CD4-positive, alpha-beta T cell treated with Interleukin-4 for 4 hours (primary cell): ENCODE data around the gene VWA5A.
"Not testable (repeated sequence)": the region's sequence is repeated elsewhere in the genome, so short reads cannot be mapped to it uniquely, and the experiment has no call there.

Source experiments
- DNase-seq: peaks from one replicate; pipeline ENCODE4 v3.0.0-alpha.2; 2020

VWA5A gene

DNA sequence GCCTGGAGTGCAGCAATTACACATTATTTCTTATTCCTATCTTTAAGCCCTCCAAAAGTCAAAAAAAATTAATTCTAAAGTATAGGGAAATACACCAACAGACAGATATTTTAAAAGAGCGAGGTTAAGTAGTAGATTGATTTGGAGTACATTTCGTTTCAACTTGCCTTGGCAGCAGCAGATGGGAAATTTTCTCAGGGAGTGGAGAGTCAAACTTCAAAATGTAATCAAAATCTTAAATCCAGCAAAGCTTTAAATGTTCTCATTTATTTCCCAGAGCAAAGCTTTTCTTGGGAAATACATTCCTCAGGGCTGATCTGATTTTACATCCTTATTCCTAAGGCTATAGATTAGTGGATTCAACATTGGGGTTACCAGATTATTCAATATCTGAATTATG is 21.9 kb upstream of the VWA5A start:
- no peak for DNase-seq

DNA sequence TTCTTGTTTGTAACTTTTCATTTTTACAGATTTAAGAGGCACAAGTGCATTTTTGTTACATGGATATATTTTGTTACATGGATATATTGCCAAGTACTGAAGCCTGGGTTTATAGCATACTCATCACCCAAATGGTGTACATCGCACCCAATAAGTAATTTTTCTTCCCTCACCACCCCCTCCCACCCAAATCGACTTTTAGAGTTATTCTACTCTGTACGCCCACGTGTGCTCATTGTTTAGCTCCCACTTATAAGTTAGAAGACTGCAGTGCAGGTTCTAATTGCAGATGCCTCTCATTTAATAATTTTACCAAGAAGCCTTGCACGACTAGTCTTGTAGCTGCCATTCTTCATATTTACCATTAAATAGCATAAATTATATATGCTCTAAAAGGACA is 20.5 kb upstream of the VWA5A start:
- no peak for DNase-seq

DNA sequence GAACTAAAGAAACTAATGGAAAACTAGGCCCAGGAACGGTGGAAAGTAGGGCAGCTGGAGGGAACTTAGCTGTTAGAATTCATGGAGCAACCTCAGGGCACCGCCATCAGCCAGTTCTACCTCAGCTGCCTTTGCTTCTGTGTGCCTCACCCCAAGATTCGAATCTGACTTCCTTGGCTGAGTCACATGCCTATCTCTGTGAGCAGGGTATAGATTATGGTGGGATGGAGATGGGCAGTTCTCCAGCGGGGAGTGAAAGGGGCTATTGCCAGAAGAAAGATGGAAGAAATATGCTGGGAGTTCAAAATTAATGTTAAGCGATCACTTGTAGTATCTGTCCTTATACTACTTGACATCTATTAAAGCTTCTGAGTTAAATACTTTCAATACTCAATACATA is 18.9 kb upstream of the VWA5A start:
- DNase-seq = no peak

GRCh38 chr11:124098141-124098540 is 17.1 kb upstream of the VWA5A start:
- DNase-seq = no peak

DNA sequence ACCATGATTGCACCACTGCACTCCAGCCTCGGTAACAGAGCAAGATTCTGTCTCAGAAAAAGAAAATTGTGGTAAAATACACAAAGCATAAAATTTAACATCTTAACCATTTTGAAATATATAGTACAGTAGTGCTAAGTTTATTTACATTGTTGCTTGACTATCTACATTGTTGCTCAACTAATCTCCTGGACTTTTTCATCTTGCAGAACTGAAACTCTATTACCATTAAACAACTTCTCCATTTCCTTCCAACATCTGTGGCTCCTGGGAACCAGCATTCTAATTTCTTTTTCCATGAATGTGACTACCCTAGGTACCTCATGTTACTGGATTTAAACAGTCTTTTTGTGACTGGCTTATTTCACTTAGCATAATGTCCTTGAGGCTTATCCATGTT is 13.5 kb upstream of the VWA5A start:
- no peak for DNase-seq

DNA sequence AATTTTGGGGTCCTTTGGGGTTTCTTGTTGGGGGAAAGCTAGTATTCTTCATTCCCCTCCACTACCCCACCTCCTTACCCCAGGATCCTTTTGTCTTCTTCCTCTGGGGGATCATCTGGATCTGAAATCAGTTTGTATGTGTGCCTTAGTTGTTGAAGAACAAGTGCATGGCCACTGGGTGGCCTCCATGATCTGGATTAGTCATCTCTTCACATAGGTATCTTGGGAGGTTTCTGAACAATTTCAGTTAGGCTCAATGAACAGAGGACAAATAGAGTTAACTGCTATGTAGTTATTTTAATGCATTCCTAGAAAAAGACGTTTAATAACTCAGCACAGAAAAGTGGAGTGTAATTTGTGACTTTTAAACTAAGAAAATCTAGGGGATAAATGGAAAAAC is 7.1 kb upstream of the VWA5A start:
- no peak for DNase-seq

DNA sequence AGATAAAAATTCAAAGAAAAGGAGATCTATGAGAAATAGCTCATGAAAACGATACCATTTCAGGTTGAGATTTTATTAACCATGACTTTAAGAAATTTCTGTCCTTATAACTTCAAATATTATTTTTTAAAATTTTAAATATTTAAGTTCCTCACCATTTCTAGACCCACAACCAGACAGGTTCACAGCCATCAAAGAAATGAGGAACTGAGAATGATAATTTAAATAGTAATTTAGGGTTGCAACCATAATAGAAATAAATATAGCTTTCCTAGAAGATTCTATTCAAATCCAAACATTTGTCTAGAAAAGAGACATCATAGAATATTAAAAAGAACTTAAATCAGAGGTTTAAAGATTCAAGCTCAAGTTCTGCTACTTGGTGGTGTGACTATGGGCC is 5.9 kb upstream of the VWA5A start:
- no peak for DNase-seq

- no peak for DNase-seq
These were observed 5.0 kb upstream of the VWA5A start for GRCh38 chr11:124110201-124110600.

DNA sequence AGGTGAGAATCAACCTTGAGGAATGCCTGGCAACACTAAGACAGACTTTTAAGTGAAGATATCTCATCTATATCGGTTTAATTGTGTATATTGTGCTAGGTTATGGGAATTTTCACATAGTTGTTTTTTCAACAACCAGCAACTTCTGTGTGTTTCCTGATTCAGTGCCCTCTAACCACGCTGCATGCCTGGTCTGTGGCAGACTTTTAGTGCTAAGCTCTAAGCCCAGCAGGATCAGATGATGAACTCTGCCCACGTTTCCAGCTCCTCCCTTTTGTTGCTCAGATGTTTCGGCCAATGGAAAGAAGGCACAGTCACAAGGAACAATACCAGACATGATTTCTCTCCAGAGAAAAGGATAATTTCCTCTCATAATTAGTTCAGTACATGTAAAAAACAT is 1.4 kb upstream of the VWA5A start:
- no peak for DNase-seq

DNA sequence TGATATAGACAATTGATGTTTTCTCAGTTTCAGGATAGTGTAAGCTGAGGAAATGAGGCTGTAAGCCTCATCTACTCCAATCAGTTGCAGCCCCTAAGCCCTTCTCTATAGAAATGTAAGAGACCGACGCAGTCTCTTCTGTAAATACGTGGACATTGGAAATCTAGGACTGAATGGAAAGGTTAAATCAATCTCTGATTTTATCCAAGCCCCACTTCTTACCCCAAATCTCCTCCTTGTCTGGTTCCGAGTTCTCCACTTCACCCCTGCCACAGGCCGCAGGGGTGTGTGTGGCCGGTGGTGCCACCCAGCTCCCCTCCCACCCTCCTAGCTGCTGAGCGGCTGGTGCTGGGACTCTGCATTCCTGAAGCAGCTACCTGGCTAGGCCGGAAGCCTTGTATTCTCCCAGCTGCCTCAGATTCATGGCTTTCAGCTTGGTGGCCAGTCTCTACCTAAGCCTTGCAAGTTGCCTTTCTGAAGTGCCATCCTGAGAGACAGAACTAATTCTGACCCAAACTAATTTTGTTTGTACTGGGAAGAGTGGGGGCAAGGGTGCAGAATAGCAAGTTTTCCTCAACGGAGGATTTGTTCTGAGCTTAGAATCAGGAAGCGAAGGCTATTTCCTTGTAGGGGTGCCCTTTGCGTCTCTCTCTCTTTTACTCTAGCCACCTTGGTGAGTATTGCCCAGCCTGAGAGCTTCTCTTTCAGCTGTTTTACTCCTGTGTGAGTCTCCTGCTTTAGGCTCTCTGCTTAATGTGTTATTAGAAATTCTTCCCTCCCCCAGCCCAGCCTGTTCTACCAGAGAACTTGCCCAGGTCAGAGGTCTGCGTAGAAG is 749 bp downstream of the VWA5A start:
- no peak for DNase-seq

GRCh38 chr11:124119103-124119502 is 3.9 kb downstream of the VWA5A start:
- no peak for DNase-seq

GRCh38 chr11:124120891-124121290 is 5.6 kb downstream of the VWA5A start:
- no peak for DNase-seq

DNA sequence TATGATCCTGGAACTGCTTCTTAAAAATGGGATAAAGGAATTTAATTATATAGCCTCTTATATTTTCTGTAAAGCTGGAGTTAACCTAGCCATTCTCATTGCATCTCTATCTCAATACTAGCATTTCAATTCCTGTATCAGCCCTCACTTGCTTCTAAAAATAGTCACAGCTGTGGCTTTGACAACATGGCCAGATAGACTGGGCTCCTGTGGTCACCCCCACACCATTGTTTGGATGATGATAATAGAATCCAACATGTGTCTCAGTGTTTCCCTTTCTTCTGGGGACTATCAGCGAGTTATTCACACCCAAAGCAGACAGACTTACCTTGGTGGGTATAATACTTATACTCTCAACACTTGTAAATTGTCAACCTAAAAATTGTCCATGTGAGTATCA is 6.9 kb downstream of the VWA5A start:
- DNase-seq = no peak

DNA sequence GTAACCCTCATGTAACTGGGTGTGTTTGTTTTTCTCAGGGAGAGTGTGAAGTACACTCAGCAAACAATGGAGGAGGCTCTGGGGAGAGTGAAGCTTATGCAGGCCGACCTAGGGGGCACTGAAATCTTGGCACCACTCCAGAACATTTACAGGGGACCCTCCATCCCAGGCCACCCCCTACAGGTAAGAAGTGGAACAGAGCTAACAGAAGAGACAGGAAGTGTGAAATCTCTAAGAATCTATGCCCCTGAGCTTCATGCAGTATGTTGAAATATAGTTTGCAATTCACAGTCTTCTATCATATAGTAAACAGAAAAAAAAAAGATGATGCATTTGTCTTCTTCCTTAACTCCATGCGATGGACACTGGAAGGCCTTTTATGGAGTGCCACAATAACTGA is 8.4 kb downstream of the VWA5A start:
- no peak for DNase-seq

DNA sequence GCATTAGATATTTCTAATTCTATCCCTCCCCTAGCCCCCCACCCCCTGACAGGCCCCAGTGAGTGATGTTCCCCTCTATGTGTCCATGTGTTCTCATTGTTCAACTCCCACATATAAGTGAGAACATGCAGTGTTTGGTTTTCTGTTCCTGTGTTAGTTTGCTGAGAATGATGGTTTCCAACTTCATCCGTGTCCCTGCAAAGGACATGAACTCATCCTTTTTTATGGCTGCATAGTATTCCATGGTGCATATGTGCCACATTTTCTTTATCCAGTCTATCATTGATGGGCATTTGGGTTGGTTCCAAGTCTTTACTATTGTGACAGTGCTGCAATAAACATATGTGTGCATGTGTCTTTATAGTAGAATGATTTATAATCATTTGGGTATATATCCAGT is 11.9 kb downstream of the VWA5A start:
- not testable (repeated sequence) for DNase-seq

DNA sequence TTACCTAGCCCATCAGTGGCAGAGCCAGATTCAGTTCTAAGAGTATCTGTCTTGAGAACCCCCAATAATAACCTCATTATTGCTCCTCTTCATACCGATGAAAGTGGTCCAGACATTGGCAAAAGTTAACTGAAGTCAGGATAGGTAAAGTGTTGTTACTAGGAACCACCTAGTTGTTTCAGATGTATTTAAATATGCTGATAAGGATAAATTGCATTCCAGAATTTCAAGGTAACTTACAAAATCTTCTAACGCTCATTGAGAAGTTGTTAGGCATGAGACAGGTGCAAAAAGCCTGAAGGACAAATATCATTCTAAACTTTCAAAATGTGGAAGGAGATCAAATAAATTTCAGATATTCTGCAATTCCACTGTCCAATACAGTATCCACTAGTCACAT is 27.8 kb downstream of the VWA5A start:
- no peak for DNase-seq

DNA sequence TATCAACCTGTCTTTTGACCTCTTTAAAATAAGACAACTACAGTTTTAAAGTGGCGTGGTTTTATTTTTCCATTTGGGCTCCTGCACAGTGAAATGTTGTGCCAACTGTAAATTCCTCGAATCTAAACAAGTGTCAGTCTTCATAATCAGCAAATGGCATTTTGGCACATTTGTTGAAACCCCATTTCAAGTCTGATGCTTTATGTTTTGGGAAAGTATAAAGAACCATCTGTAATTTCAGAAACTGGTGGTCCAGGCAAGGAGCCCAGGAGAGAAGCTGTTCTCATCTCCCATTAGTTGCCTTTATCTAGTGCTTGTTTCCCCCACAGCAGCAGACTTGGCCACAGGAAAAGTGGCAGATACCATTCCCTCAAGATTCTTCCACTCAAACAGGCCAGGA is 32.7 kb downstream of the VWA5A start:
- no peak for DNase-seq

- no peak for DNase-seq
These were observed 35.4 kb downstream of the VWA5A start for GRCh38 chr11:124150684-124151083.

GRCh38 chr11:124152770-124153407 is 37.6 kb downstream of the VWA5A start:
- no peak for DNase-seq

- DNase-seq = no peak
These were observed 38.6 kb downstream of the VWA5A start for GRCh38 chr11:124153821-124154220.

DNA sequence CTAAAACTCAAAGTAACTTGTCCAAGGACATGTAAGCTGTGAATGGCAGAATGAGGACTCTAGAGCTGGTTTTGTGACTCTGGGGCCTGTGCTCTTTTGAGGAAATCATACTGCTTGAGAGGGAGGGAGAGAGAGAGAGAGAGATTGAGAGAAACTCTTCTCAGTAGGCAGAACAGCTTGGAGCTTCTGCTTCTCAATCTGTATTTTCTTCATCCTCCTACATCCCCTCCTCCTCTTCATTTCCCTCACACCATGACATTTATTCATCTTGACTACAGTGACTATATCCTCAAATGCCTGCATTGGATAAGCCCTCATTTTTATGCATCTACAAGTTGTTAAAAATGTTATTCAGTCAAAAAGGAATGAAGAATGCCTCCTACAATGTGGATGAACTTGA is 44.2 kb downstream of the VWA5A start:
- no peak for DNase-seq

- DNase-seq = no peak
These were observed 45.7 kb downstream of the VWA5A start for GRCh38 chr11:124160986-124161385.

DNA sequence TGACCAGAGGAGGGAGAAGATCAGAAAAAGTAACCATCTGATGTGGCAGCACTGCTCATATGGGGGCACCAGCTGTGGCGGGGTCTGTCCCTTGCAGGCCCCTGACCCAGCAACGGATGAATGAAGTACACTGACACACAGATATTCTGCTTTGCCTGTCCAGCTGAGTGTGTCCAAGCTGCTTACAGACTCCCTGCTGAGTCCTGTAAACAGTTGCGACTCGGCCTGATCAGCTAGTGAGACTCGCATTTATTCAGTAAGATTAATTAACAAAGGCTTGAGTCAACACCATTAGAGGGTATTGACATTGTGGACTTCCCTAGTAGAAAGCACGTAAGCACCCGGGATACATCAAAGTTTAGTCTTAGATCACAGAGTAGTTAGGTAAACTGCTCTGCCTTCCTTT is 52.6 kb downstream of the VWA5A start:
- DNase-seq = no peak

DNA sequence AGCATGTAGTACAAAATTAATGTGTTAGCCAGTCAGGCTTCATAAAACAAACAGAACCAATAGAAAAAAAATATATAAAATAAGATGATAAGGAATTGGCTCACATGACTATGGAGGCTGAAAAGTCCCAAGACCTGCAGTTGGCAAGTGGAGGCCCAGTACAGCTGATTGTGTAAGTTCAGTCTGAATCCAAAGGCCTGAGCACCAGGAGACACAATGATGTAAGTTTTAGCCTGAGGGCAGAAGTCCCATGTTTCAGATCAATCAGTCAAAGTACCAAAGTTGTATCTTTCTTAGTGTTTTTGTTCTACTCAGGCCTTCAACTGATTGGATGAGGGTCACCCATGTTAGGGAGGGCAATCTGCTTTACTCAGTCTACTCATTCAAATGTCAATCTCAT is 53.5 kb downstream of the VWA5A start:
- no peak for DNase-seq

- not testable (repeated sequence) for DNase-seq
These were observed 55.1 kb downstream of the VWA5A start for GRCh38 chr11:124170315-124170714.
